Activated T-helper 1 cell treated with anti-CD3 and anti-CD28 coated beads, Interleukin-12 subunit alpha, Interleukin-12 subunit beta, Interleukin-2, Interleukin-4 antibody, amounts not matched to agents 30 ng/mL and 10 ng/mL and 1 ng/mL, durations not matched to agents 14 hours and 24 hours and 36 hours (primary cell): ENCODE data around the gene DTWD2. TPM values are rescaled to one million over a fixed set of nuclear protein-coding genes. Genes with fewer than 3 reads are reported as not detected.
"Not testable (repeated sequence)": the region's sequence is repeated elsewhere in the genome, so short reads cannot be mapped to it uniquely, and the experiment has no call there.

ENCODE experiments used
- DNase-seq: peaks from one replicate; pipeline ENCODE4 v3.0.0; 2021; ENCODE audit warnings: low spot score
- H3K27ac Mint-ChIP-seq: one replicate; pipeline ENCODE4 v1.8.0; 2021; ENCODE audit warnings: mild to moderate bottlenecking, mixed read lengths
- H3K27me3 Mint-ChIP-seq: one replicate; pipeline ENCODE4 v1.8.0; 2022; ENCODE audit warnings: mild to moderate bottlenecking, moderate library complexity, mixed read lengths; ENCODE audit not compliant: insufficient read depth
- H3K36me3 Mint-ChIP-seq: one replicate; pipeline ENCODE4 v1.8.0; 2021; ENCODE audit warnings: low read depth, mixed read lengths
- H3K4me1 Mint-ChIP-seq: one replicate; pipeline ENCODE4 v1.8.0; 2021; ENCODE audit warnings: low read depth, mixed read lengths
- H3K4me3 Mint-ChIP-seq: one replicate; pipeline ENCODE4 v1.8.0; 2021; ENCODE audit warnings: mild to moderate bottlenecking, moderate library complexity, mixed read lengths
- H3K9me3 Mint-ChIP-seq: one replicate; pipeline ENCODE4 v1.8.0; 2021; ENCODE audit warnings: mixed read lengths
- intact Hi-C: fragments of 100-400 bp; cut with micrococcal nuclease; formaldehyde crosslinking; loops from one replicate; pipeline ENCODE4 v1.15.1; 2024
- total RNA-seq: library from RNA; stranded (reverse); gene quantifications from 2 replicates; pipeline ENCODE4 v1.2.3, GENCODE V29; 2022

DTWD2 gene
- total RNA-seq, 1 donor from 2014 or later, result 1.6 TPM

GRCh38 chr5:119019949-119020348 lies 31.6 kb upstream of the DTWD2 start:
- Mint-ChIP-seq H3K27ac (no peak overlapping the region), H3K9me3 (peaks cover 2% of the 10 kb centered on the region), H3K27me3 (peaks cover 5% of the 10 kb centered on the region), H3K4me1 (peaks cover 4% of the 10 kb centered on the region), H3K4me3 (no peak overlapping the region), H3K36me3 (no peaks in the 10 kb centered on the region)
- DNase-seq, result no peak
- intact Hi-C loops, result loop anchor here (5.0 kb wide), 1 partner anchor 287 kb away; no protein-coding TSS in a partner anchor

DNA sequence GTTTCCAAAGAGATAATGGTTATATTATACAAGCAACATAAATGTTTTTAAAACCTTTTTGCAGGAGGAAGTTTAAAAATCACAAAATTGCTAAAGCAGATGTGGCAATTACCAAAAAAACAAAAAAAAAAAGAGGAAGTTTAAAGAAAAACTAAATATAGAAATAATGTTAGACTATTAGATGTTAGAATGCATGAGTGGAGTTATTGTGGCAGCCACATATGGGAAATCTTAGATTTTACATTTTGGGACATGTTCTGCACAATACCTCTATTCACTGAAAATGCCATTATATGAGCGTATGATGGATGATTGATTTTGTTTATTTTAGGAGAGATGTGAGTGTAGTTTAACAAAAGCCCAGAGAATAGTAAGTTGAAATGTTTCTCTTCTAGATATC lies 31.2 kb upstream of the DTWD2 start:
- Mint-ChIP-seq H3K27ac (no peak overlapping the region), H3K9me3 (no peaks in the 10 kb centered on the region), H3K4me3 (no peak overlapping the region), H3K36me3 (no peaks in the 10 kb centered on the region), H3K4me1 (peaks cover 4% of the 10 kb centered on the region), H3K27me3 (peaks cover 6% of the 10 kb centered on the region)
- no peak for DNase-seq
- intact Hi-C loops, result no loop called here

- no peak overlapping the region for H3K4me3 Mint-ChIP-seq
- H3K27me3 Mint-ChIP-seq, result peaks cover 7% of the 10 kb centered on the region
- peaks cover 4% of the 10 kb centered on the region for H3K4me1 Mint-ChIP-seq
- H3K27ac Mint-ChIP-seq, result no peak overlapping the region
- no peak for DNase-seq
- intact Hi-C loops, result no loop called here
- no peaks in the 10 kb centered on the region for H3K36me3 Mint-ChIP-seq
- H3K9me3 Mint-ChIP-seq, result no peaks in the 10 kb centered on the region
These were observed 29.6 kb upstream of the DTWD2 start for GRCh38 chr5:119017994-119018393.

DNA sequence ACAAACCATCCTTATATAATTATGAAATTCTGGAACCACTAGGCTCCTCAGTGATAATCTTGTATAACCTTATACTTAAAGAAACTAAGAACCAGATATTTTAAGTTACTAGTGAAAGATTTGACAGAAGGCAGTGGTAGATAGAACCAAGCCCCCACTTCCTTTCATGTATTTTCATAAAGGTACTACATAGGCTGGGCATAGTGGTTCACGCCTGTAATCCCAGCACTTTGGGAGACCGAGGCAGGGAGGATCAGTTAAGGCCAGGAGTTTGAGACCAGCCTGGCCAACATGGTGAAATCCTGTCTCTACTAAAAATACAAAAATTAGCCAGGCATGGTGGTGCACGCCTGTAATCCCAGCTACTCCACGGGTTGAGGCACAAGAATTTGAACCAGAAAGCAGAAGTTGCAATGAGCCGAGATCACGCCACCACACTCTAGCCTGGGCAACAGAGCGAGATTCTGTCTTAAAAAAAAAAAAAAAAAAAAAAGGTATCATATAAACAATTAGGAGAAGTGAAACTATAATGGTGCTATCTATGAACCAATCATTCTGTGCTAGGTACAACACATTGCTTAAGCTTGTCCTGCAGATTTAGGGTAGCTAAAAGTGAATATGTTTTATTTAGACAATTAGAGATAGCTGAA lies 27.9 kb upstream of the DTWD2 start:
- H3K27ac Mint-ChIP-seq, result no peak overlapping the region
- no peak overlapping the region for H3K4me3 Mint-ChIP-seq

GRCh38 chr5:119011186-119011585 lies 22.8 kb upstream of the DTWD2 start:
- intact Hi-C loops, result no loop called here
- DNase-seq, result no peak
- no peak overlapping the region for H3K4me3 Mint-ChIP-seq
- no peak overlapping the region for H3K27ac Mint-ChIP-seq
- H3K27me3 Mint-ChIP-seq, result peaks cover 6% of the 10 kb centered on the region
- H3K4me1 Mint-ChIP-seq, result no peaks in the 10 kb centered on the region
- H3K9me3 Mint-ChIP-seq, result no peaks in the 10 kb centered on the region
- H3K36me3 Mint-ChIP-seq, result no peaks in the 10 kb centered on the region

More for the DNA sequence above, 27.9 kb upstream of the DTWD2 start:
- no peak for DNase-seq
- intact Hi-C loops, result no loop called here
- Mint-ChIP-seq H3K36me3 (no peaks in the 10 kb centered on the region), H3K4me1 (no peaks in the 10 kb centered on the region), H3K9me3 (no peaks in the 10 kb centered on the region), H3K27me3 (peaks cover 7% of the 10 kb centered on the region)

- Mint-ChIP-seq H3K27me3 (peaks cover 4% of the 10 kb centered on the region), H3K9me3 (no peaks in the 10 kb centered on the region), H3K36me3 (no peaks in the 10 kb centered on the region), H3K4me1 (no peaks in the 10 kb centered on the region), H3K27ac (no peak overlapping the region), H3K4me3 (no peak overlapping the region)
- no peak for DNase-seq
- intact Hi-C loops, result no loop called here
These were observed 21.9 kb upstream of the DTWD2 start for GRCh38 chr5:119010206-119010605.

DNA sequence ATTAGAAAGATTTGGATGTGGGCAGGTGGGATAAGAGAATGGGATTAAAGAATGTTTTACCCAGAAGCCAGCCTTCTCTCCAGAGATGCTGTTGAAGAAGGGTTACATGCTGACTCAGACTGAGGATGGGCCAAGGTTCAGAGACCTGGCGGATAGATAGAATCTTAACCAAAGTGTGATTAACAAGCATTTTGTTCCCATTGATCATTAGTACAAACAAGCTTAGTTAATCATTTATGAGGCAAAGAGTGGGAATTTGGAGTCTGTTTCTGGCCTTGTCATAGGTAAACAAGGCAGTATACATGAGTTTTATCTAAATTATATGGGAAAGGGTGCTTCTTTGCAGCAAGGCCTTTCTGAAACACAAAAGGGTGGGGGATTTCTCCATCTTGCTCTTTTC lies 20.8 kb upstream of the DTWD2 start:
- Mint-ChIP-seq H3K4me3 (no peak overlapping the region), H3K36me3 (no peaks in the 10 kb centered on the region), H3K4me1 (no peaks in the 10 kb centered on the region), H3K9me3 (no peaks in the 10 kb centered on the region), H3K27me3 (peaks cover 2% of the 10 kb centered on the region), H3K27ac (no peak overlapping the region)
- DNase-seq, result no peak
- intact Hi-C loops, result no loop called here

- H3K4me1 Mint-ChIP-seq, result no peaks in the 10 kb centered on the region
- H3K27ac Mint-ChIP-seq, result no peak overlapping the region
- no peaks in the 10 kb centered on the region for H3K27me3 Mint-ChIP-seq
- no peaks in the 10 kb centered on the region for H3K36me3 Mint-ChIP-seq
- no peak for DNase-seq
- intact Hi-C loops, result no loop called here
- peaks cover 44% of the 10 kb centered on the region for H3K9me3 Mint-ChIP-seq
- H3K4me3 Mint-ChIP-seq, result no peak overlapping the region
These were observed 11.3 kb upstream of the DTWD2 start for GRCh38 chr5:118999696-119000095.

GRCh38 chr5:118998861-118999260 lies 10.5 kb upstream of the DTWD2 start:
- H3K27ac Mint-ChIP-seq, H3K27me3 Mint-ChIP-seq, H3K4me1 Mint-ChIP-seq, intact Hi-C loops, DNase-seq, H3K4me3 Mint-ChIP-seq, H3K36me3 Mint-ChIP-seq: not testable (repeated sequence)
- H3K9me3 Mint-ChIP-seq, result peaks cover 44% of the 10 kb centered on the region

- H3K36me3 Mint-ChIP-seq, result no peaks in the 10 kb centered on the region
- no peak overlapping the region for H3K27ac Mint-ChIP-seq
- peaks cover 44% of the 10 kb centered on the region for H3K9me3 Mint-ChIP-seq
- H3K4me3 Mint-ChIP-seq, result no peak overlapping the region
- no peaks in the 10 kb centered on the region for H3K4me1 Mint-ChIP-seq
- peaks cover 4% of the 10 kb centered on the region for H3K27me3 Mint-ChIP-seq
- DNase-seq, result no peak
- intact Hi-C loops, result no loop called here
These were observed 7.8 kb upstream of the DTWD2 start for GRCh38 chr5:118996098-118996497.

DNA sequence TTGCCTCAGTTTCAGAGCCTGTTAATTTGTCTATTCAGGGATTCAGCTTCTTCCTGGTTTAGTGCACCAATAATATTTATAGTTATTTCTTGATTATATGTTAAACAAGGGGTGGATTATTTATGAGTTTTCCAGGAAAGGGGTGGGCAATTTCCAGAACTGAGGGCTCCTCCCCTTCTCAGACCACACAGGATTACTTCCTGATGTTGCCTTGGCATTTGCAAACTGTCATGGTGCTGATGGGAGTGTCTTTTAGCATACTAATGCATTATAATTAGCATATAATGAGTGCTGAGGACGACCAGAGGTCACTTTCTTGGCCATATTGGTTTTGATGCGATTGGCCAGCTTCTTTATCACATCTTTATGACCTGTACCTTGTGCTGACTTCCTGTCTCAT lies 6.2 kb upstream of the DTWD2 start:
- no peaks in the 10 kb centered on the region for H3K36me3 Mint-ChIP-seq
- intact Hi-C loops, result no loop called here
- DNase-seq, result no peak
- H3K9me3 Mint-ChIP-seq, result peaks cover 31% of the 10 kb centered on the region
- peaks cover 4% of the 10 kb centered on the region for H3K27me3 Mint-ChIP-seq
- H3K4me1 Mint-ChIP-seq, result no peaks in the 10 kb centered on the region
- no peak overlapping the region for H3K4me3 Mint-ChIP-seq
- H3K27ac Mint-ChIP-seq, result no peak overlapping the region

DNA sequence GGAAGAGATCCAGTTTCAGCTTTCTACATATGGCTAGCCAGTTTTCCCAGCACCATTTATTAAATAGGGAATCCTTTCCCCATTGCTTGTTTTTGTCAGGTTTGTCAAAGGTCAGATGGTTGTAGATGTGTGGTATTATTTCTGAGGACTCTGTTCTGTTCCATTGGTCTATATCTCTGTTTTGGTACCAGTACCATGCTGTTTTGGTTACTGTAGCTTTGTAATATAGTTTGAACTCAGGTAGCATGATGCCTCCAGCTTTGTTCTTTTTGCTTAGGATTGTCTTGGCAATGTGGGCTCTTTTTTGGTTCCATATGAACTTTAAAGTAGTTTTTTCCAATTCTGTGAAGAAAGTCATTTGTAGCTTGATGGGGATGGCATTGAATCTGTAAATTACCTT lies 4.8 kb upstream of the DTWD2 start:
- H3K4me1 Mint-ChIP-seq, H3K36me3 Mint-ChIP-seq, H3K27me3 Mint-ChIP-seq, H3K4me3 Mint-ChIP-seq, intact Hi-C loops, H3K27ac Mint-ChIP-seq, DNase-seq: not testable (repeated sequence)
- H3K9me3 Mint-ChIP-seq, result peaks cover 31% of the 10 kb centered on the region

GRCh38 chr5:118992055-118992454 lies 3.7 kb upstream of the DTWD2 start:
- H3K4me1 Mint-ChIP-seq, result peaks cover 12% of the 10 kb centered on the region
- H3K4me3 Mint-ChIP-seq, H3K27me3 Mint-ChIP-seq, intact Hi-C loops, H3K27ac Mint-ChIP-seq, DNase-seq, H3K36me3 Mint-ChIP-seq: not testable (repeated sequence)
- peaks cover 22% of the 10 kb centered on the region for H3K9me3 Mint-ChIP-seq

- Mint-ChIP-seq H3K4me3 (peak overlapping the region; percentile 30), H3K27me3 (peaks cover 4% of the 10 kb centered on the region), H3K27ac (no peak overlapping the region), H3K36me3 (no peaks in the 10 kb centered on the region), H3K9me3 (peaks cover 12% of the 10 kb centered on the region), H3K4me1 (peaks cover 12% of the 10 kb centered on the region)
- no peak for DNase-seq
- intact Hi-C loops, result no loop called here
These were observed 2.2 kb upstream of the DTWD2 start for GRCh38 chr5:118990582-118990981.
